GM18909 (cell line): ENCODE results near the gene ACYP2.

Experiments
- ATAC-seq: cut with Tn5 transposase; IDR thresholded peaks from one replicate; pipeline ENCODE4 v1.9.1; 2021; ENCODE audit warnings: mild to moderate bottlenecking; ENCODE audit not compliant: unreplicated experiment, poor library complexity

The ACYP2 gene

GRCh38 chr2:54148391-54148790 lies 33.0 kb downstream of the ACYP2 start:
- ATAC-seq: no peak

GRCh38 chr2:54149638-54150441 lies 34.4 kb downstream of the ACYP2 start:
- no peak for ATAC-seq

GRCh38 chr2:54158311-54158710 lies 42.9 kb downstream of the ACYP2 start:
- ATAC-seq: no peak

- no peak for ATAC-seq
These were observed 46.4 kb downstream of the ACYP2 start for GRCh38 chr2:54161660-54162424.

GRCh38 chr2:54164106-54164505 lies 48.7 kb downstream of the ACYP2 start:
- no peak for ATAC-seq

- no peak for ATAC-seq
These were observed 50.8 kb downstream of the ACYP2 start for GRCh38 chr2:54166121-54166773.

GRCh38 chr2:54176577-54176976 lies 61.2 kb downstream of the ACYP2 start:
- no peak for ATAC-seq

GRCh38 chr2:54183281-54183680 lies 67.9 kb downstream of the ACYP2 start:
- ATAC-seq: no peak

GRCh38 chr2:54183972-54184371 lies 68.6 kb downstream of the ACYP2 start:
- no peak for ATAC-seq

- ATAC-seq: no peak
These were observed 69.7 kb downstream of the ACYP2 start for GRCh38 chr2:54185105-54185504.

GRCh38 chr2:54187331-54187730 lies 71.9 kb downstream of the ACYP2 start:
- no peak for ATAC-seq

GRCh38 chr2:54189539-54189938 lies 74.1 kb downstream of the ACYP2 start:
- no peak for ATAC-seq

GRCh38 chr2:54191361-54192135 lies 76.1 kb downstream of the ACYP2 start:
- ATAC-seq: no peak

GRCh38 chr2:54194761-54195750 lies 79.6 kb downstream of the ACYP2 start:
- peak; percentile 55 for ATAC-seq

- ATAC-seq: no peak
These were observed 81.2 kb downstream of the ACYP2 start for GRCh38 chr2:54196646-54197045.

- ATAC-seq: no peak
These were observed 89.1 kb downstream of the ACYP2 start for GRCh38 chr2:54204476-54204875.

- no peak for ATAC-seq
These were observed 91.2 kb downstream of the ACYP2 start for GRCh38 chr2:54206596-54206995.

GRCh38 chr2:54207666-54208195 lies 92.3 kb downstream of the ACYP2 start:
- ATAC-seq: no peak
